IMR-90 (cell line): ENCODE data around the gene IQSEC1. TPM values are rescaled to one million over a fixed set of nuclear protein-coding genes. Genes with fewer than 3 reads are reported as not detected.

Experiments
- ATAC-seq: fragments of 200-7000 bp; cut with Tn5 transposase; 2 replicates; pipeline ENCODE4 v1.9.1; 2020; ENCODE audit warnings: low read depth, mild to moderate bottlenecking, moderate library complexity
- BruUV-seq: library from RNA; stranded (reverse); fragments of 400-500 nt; replicated peaks from 2 replicates; lab custom pipeline; 2021; lab: Mats Ljungman, UMichigan
- CTCF ChIA-PET: fragments of 300-600 bp; formaldehyde crosslinking; extraction: SDS; loops from one replicate; lab custom pipeline; 2021; ENCODE audit warnings: antibody characterized with exemption; lab: Yijun Ruan, JAX
- POLR2A ChIA-PET: fragments of 300-600 bp; sonication (Branson Sonifier 250); formaldehyde crosslinking; loops from one replicate; lab custom pipeline; 2022; ENCODE audit warnings: antibody characterized with exemption; ENCODE audit not compliant: unreplicated experiment; lab: Charles Lee
- DNase-seq: peaks from one replicate; pipeline ENCODE4 v3.0.0; 2013
- H2AFZ ChIP-seq: replicated peaks from 2 replicates; pipeline ENCODE3; 2013; ENCODE audit warnings: low read length, mild to moderate bottlenecking; ENCODE audit not compliant: poor library complexity
- H2AK5ac ChIP-seq: 2 replicates; pipeline ENCODE4 v1.6.1; 2013; ENCODE audit warnings: low read depth, low read length, inconsistent platforms
- H2AK9ac ChIP-seq: replicated peaks from 2 replicates; pipeline ENCODE3; 2013; ENCODE audit warnings: mild to moderate bottlenecking, low read depth, low read length, moderate library complexity; ENCODE audit not compliant: poor library complexity
- H2BK120ac ChIP-seq: 2 replicates; pipeline ENCODE4 v1.6.1; 2013; ENCODE audit warnings: low read depth, low read length, inconsistent platforms
- H2BK15ac ChIP-seq: 3 replicates; pipeline ENCODE4 v1.6.1; 2013; ENCODE audit warnings: low read depth, low read length, inconsistent platforms
- H2BK20ac ChIP-seq: 2 replicates; pipeline ENCODE4 v1.6.1; 2013; ENCODE audit warnings: low read depth, mild to moderate bottlenecking, inconsistent platforms, low read length, moderate library complexity
- H2BK5ac ChIP-seq: 2 replicates; pipeline ENCODE4 v1.6.1; 2013; ENCODE audit warnings: mild to moderate bottlenecking, low read depth, low read length, inconsistent platforms; ENCODE audit not compliant: poor library complexity, severe bottlenecking
- H3K14ac ChIP-seq: replicated peaks from 2 replicates; pipeline ENCODE4 v1.6.1; 2013; ENCODE audit warnings: low read depth, low read length, inconsistent platforms
- H3K18ac ChIP-seq: 2 replicates; pipeline ENCODE4 v1.6.1; 2013; ENCODE audit warnings: low read depth, low read length, control low read depth
- H3K23ac ChIP-seq: 2 replicates; pipeline ENCODE4 v1.6.1; 2013; ENCODE audit warnings: low read depth, low read length, inconsistent platforms
- H3K27ac ChIP-seq: 2 replicates; pipeline ENCODE4 v1.5.1; 2013; ENCODE audit warnings: mild to moderate bottlenecking, control low read depth, low read length; ENCODE audit not compliant: insufficient read depth
- H3K27me3 ChIP-seq: 2 replicates; pipeline ENCODE4 v1.6.1; 2013; ENCODE audit warnings: low read length; ENCODE audit not compliant: control insufficient read depth, insufficient read depth
- H3K36me3 ChIP-seq: 2 replicates; pipeline ENCODE4 v1.6.1; 2013; ENCODE audit warnings: low read length, mixed read lengths; ENCODE audit not compliant: control insufficient read depth, insufficient read depth
- H3K4ac ChIP-seq: 2 replicates; pipeline ENCODE4 v1.6.1; 2013; ENCODE audit warnings: low read depth, low read length, inconsistent platforms
- H3K4me1 ChIP-seq: 2 replicates; pipeline ENCODE4 v1.6.1; 2013; ENCODE audit warnings: low read length, mixed read lengths; ENCODE audit not compliant: control insufficient read depth, insufficient read depth
- H3K4me2 ChIP-seq: 2 replicates; pipeline ENCODE4 v1.6.1; 2013; ENCODE audit warnings: low read depth, mild to moderate bottlenecking, control low read depth, low read length, moderate library complexity
- H3K4me3 ChIP-seq: 2 replicates; pipeline ENCODE4 v1.5.1; 2013; ENCODE audit warnings: low read depth, mild to moderate bottlenecking, control low read depth, low read length, moderate library complexity; ENCODE audit not compliant: insufficient read depth
- H3K56ac ChIP-seq: 2 replicates; pipeline ENCODE4 v1.6.1; 2013; ENCODE audit warnings: low read length, inconsistent platforms; ENCODE audit not compliant: insufficient read depth; ENCODE audit errors: extremely low read depth
- H3K79me1 ChIP-seq, 2 experiments: 2 replicates each; pipeline ENCODE4 v1.6.1; 2013; ENCODE audit warnings: low read length in 2 of 2, inconsistent platforms in 1 of 2, low read depth in 1 of 2
- H3K9ac ChIP-seq: 2 replicates; pipeline ENCODE4 v1.6.1; 2013; ENCODE audit warnings: low read depth, low read length, control low read depth
- H3K9me1 ChIP-seq: 2 replicates; pipeline ENCODE4 v1.6.1; 2013; ENCODE audit warnings: low read length, inconsistent platforms; ENCODE audit not compliant: insufficient read depth
- H3K9me3 ChIP-seq: 2 replicates; pipeline ENCODE4 v1.6.1; 2013; ENCODE audit warnings: low read length; ENCODE audit not compliant: control insufficient read depth, insufficient read depth
- H4K20me1 ChIP-seq: 2 replicates; pipeline ENCODE4 v1.6.1; 2013; ENCODE audit warnings: low read length, inconsistent platforms; ENCODE audit not compliant: insufficient read depth
- H4K5ac ChIP-seq: 2 replicates; pipeline ENCODE4 v1.6.1; 2013; ENCODE audit warnings: mild to moderate bottlenecking, low read depth, low read length, control low read depth
- H4K8ac ChIP-seq, 2 experiments: 2 replicates each; pipeline ENCODE4 v1.6.1; 2013; ENCODE audit warnings: low read depth in 2 of 2, low read length in 2 of 2, control low read depth in 1 of 2, inconsistent platforms in 1 of 2
- H4K91ac ChIP-seq: 2 replicates; pipeline ENCODE4 v1.6.1; 2013; ENCODE audit warnings: low read depth, low read length, inconsistent platforms; ENCODE audit not compliant: insufficient read depth
- BHLHE40 ChIP-seq: fragments of 150-350 bp; IDR thresholded peaks from 2 replicates; pipeline ENCODE4 v1.6.1; 2016; ENCODE audit warnings: mild to moderate bottlenecking, low read depth, low read length
- CEBPB ChIP-seq: IDR thresholded peaks from 2 replicates; pipeline ENCODE4 v1.6.1; 2012; ENCODE audit warnings: low read depth, low read length, improper control_type of control experiment
- CHD1 ChIP-seq: IDR thresholded peaks from 2 replicates; pipeline ENCODE4 v1.6.1; 2012; ENCODE audit warnings: low read depth, low read length, improper control_type of control experiment
- CTCF ChIP-seq: conservative IDR thresholded peaks from 2 replicates; pipeline ENCODE4 v1.5.1; 2012; ENCODE audit warnings: mild to moderate bottlenecking, low read depth, low read length, improper control_type of control experiment
- FOS ChIP-seq: fragments of 150-350 bp; IDR thresholded peaks from 2 replicates; pipeline ENCODE4 v1.6.1; 2016; ENCODE audit warnings: low read depth, low read length
- MAFK ChIP-seq: IDR thresholded peaks from 2 replicates; pipeline ENCODE4 v1.6.1; 2012; ENCODE audit warnings: low read depth, low read length, improper control_type of control experiment
- MAZ ChIP-seq: IDR thresholded peaks from 2 replicates; pipeline ENCODE4 v1.6.1; 2012; ENCODE audit warnings: low read depth, mild to moderate bottlenecking, low read length, improper control_type of control experiment, moderate library complexity, borderline replicate concordance
- MXI1 ChIP-seq: IDR thresholded peaks from 2 replicates; pipeline ENCODE4 v1.6.1; 2012; ENCODE audit warnings: low read depth, mild to moderate bottlenecking, low read length, moderate library complexity, borderline replicate concordance
- NFE2L2 ChIP-seq: fragments of 150-350 bp; IDR thresholded peaks from 2 replicates; pipeline ENCODE4 v1.6.1; 2016; ENCODE audit warnings: low read depth, mild to moderate bottlenecking, low read length
- POLR2A ChIP-seq: IDR thresholded peaks from 2 replicates; pipeline ENCODE4 v1.6.1; 2012; ENCODE audit warnings: mild to moderate bottlenecking, low read depth, low read length
- RAD21 ChIP-seq: IDR thresholded peaks from 2 replicates; pipeline ENCODE4 v1.6.1; 2012; ENCODE audit warnings: low read length, improper control_type of control experiment
- RCOR1 ChIP-seq: IDR thresholded peaks from 2 replicates; pipeline ENCODE4 v1.6.1; 2012; ENCODE audit warnings: mild to moderate bottlenecking, low read length, improper control_type of control experiment; ENCODE audit not compliant: insufficient replicate concordance
- RFX5 ChIP-seq: IDR thresholded peaks from 2 replicates; pipeline ENCODE4 v1.8.0; 2012; ENCODE audit warnings: low read depth, mild to moderate bottlenecking, low read length, moderate library complexity
- SMC3 ChIP-seq: fragments of 150-350 bp; IDR thresholded peaks from 2 replicates; pipeline ENCODE4 v1.6.1; 2016; ENCODE audit warnings: low read depth, mild to moderate bottlenecking, antibody characterized with exemption, low read length, moderate library complexity
- USF2 ChIP-seq: fragments of 150-350 bp; IDR thresholded peaks from 2 replicates; pipeline ENCODE4 v1.6.1; 2017; ENCODE audit warnings: mild to moderate bottlenecking, antibody characterized with exemption, low read length, low read depth
- WGBS, 2 experiments: methylation state at CpG; one replicate each; pipeline versions ENCODE4 v1.1.5 to v1.1.7; 2013; ENCODE audit warnings: missing lambda C conversion rate in 2 of 2; ENCODE audit not compliant: insufficient read length in 1 of 2; ENCODE audit errors: extremely low coverage in 2 of 2; 5-methylcytosine and 5-hydroxymethylcytosine counted together
- dilution Hi-C: fragments of 300-500 bp; cut with HindIII; formaldehyde crosslinking; loops from one replicate; pipeline ENCODE4 v1.14.3; 2018; ENCODE audit warnings: low sequenced_read_pairs; ENCODE audit not compliant: unreplicated experiment
- in situ Hi-C: fragments of 300-500 bp; cut with MboI; formaldehyde crosslinking; loops from 3 replicates; pipeline ENCODE4 v1.14.3; 2019; ENCODE audit warnings: low sequenced_read_pairs, inconsistent platforms, mixed read lengths
- intact Hi-C: fragments of 100-400 bp; cut with micrococcal nuclease; formaldehyde crosslinking; loops from 2 replicates; pipeline ENCODE4 v1.10.0; 2022
- polyA plus RNA-seq, 3 experiments: library from polyadenylated mRNA; depleted of rRNA; stranded (reverse); fragments of >200 nt; gene quantifications; 2 replicates each; pipeline ENCODE4 v1.2.3, GENCODE V29; 2012; ENCODE audit warnings: low replicate concordance in 1 of 3
- total RNA-seq: library from RNA; depleted of rRNA; stranded (reverse); fragments of >200 nt; gene quantifications from 2 replicates; pipeline ENCODE4 v1.2.3, GENCODE V29; 2012
- TF ChIP-seq, protein P1 (sequence below): fragments of 150-350 bp; IDR thresholded peaks from 2 replicates; pipeline ENCODE4 v1.6.1; 2016; ENCODE audit warnings: low read depth, mild to moderate bottlenecking, low read length, moderate library complexity, borderline replicate concordance

IQSEC1 gene
- total and polyA plus RNA-seq, 2 of the 4 experiments (the other 2 are of a cell fraction) = 5.9 to 11.9 TPM

DNA sequence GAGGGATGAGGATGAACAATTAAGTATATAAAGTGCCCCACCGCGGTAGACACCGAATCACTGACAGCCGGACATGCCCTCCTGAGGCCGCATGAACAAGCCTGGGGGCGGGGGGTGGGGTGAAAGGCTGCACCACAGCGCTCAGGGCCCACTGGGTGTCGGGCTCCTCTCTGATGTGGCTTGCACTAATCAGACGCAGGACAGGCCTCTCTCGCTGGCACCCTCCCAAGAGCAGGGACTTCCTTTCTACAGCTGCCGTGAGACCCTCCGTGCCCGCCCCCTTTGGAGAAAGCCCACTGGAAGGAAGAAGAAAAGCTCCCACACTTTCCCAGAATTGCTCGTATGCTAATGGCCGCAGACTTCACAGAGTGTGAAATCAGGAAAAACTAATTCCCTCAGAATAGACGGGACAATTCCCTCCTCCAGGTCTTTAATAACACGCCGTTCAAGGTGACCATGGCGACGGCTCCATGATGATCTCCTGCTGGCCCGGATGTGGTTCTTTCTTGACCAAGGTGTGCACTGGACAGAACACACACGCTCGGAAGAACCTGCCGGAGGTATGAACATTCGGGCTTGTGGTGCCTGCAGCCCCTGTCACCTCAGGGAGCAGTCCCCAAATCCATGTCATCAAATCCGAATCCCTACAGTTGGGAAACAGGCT is 32.0 kb downstream of the IQSEC1 start:
- Histone ChIP-seq H4K91ac (no peak overlapping the region), H2BK15ac (no peak overlapping the region), H3K4ac (no peak overlapping the region), H4K8ac (no peak overlapping the region), H4K20me1 (no peaks in the 10 kb centered on the region), H3K9ac (no peak overlapping the region), H3K27me3 (peaks cover 61% of the 10 kb centered on the region), H3K27ac (no peak overlapping the region), H3K79me1 (no peaks in the 10 kb centered on the region), H2AK9ac (no peak overlapping the region), H2BK20ac (no peak overlapping the region), H3K14ac (no peak overlapping the region), H3K4me2 (no peak overlapping the region), H3K4me3 (no peak overlapping the region), H3K9me1 (no peaks in the 10 kb centered on the region), H3K4me1 (no peaks in the 10 kb centered on the region), H3K36me3 (no peaks in the 10 kb centered on the region), H2AK5ac (no peak overlapping the region), H2AFZ (no peak overlapping the region), H3K23ac (no peak overlapping the region), H3K56ac (no peak overlapping the region), H3K9me3 (no peaks in the 10 kb centered on the region), H3K18ac (no peak overlapping the region), H2BK5ac (no peak overlapping the region), H2BK120ac (no peak overlapping the region), H4K5ac (no peak overlapping the region)
- dilution Hi-C loops (no loop called here), intact Hi-C loops (no loop called here), in situ Hi-C loops (no loop called here)
- 84% methylated on average over 8 of the region's 26 CpGs; no CpG with 5 or more reads in 1 of the 2 experiments for WGBS, 2 experiments
- ChIA-PET POLR2A (no interaction called here), CTCF (no interaction called here)
- TF ChIP-seq, protein P1, sequence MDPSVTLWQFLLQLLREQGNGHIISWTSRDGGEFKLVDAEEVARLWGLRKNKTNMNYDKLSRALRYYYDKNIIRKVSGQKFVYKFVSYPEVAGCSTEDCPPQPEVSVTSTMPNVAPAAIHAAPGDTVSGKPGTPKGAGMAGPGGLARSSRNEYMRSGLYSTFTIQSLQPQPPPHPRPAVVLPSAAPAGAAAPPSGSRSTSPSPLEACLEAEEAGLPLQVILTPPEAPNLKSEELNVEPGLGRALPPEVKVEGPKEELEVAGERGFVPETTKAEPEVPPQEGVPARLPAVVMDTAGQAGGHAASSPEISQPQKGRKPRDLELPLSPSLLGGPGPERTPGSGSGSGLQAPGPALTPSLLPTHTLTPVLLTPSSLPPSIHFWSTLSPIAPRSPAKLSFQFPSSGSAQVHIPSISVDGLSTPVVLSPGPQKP = no peak
- TF ChIP-seq SMC3 (no peak), MAZ (no peak), RCOR1 (no peak), RFX5 (no peak), FOS (no peak), CHD1 (no peak), NFE2L2 (no peak), CEBPB (no peak), POLR2A (no peak), CTCF (no peak), MXI1 (no peak), USF2 (no peak), BHLHE40 (no peak), MAFK (no peak), RAD21 (no peak)
- no peak for ATAC-seq
- no TSS peak for BruUV-seq
- DNase-seq = no peak
